Hepatocyte (in vitro differentiated cells): ENCODE results near the gene SLC35E3. TPM values are rescaled to one million over a fixed set of nuclear protein-coding genes. Genes with fewer than 3 reads are reported as not detected.

Experiments used
- DNase-seq: peaks from one replicate; pipeline ENCODE4 v3.0.0-alpha.2; 2016; ENCODE audit warnings: low spot score
- H2AFZ ChIP-seq: fragments of 200-600 bp; sonication (generic); 2 replicates; pipeline ENCODE4 v1.6.0; 2016; ENCODE audit warnings: antibody characterized with exemption, mild to moderate bottlenecking
- H3K27ac ChIP-seq: fragments of 200-600 bp; sonication (generic); 2 replicates; pipeline ENCODE4 v1.5.1; 2016; ENCODE audit warnings: mild to moderate bottlenecking
- H3K27me3 ChIP-seq: fragments of 200-600 bp; sonication (generic); 2 replicates; pipeline ENCODE4 v1.6.1; 2016
- H3K36me3 ChIP-seq: fragments of 200-600 bp; sonication (generic); replicated peaks from 2 replicates; pipeline ENCODE4 v1.5.1; 2016; ENCODE audit warnings: low read depth; ENCODE audit not compliant: insufficient read depth
- H3K4me1 ChIP-seq: fragments of 200-600 bp; sonication (generic); 2 replicates; pipeline ENCODE4 v1.5.1; 2016; ENCODE audit warnings: mild to moderate bottlenecking, moderate library complexity; ENCODE audit not compliant: insufficient read depth
- H3K4me2 ChIP-seq: fragments of 200-600 bp; sonication (generic); 2 replicates; pipeline ENCODE4 v1.6.0; 2016
- H3K4me3 ChIP-seq: fragments of 200-600 bp; sonication (generic); 2 replicates; pipeline ENCODE4 v1.5.1; 2016; ENCODE audit warnings: mild to moderate bottlenecking
- H3K79me2 ChIP-seq: fragments of 200-600 bp; sonication (generic); 2 replicates; pipeline ENCODE4 v1.6.0; 2017; ENCODE audit warnings: mild to moderate bottlenecking
- H3K9me2 ChIP-seq: fragments of 200-600 bp; sonication (generic); replicated peaks from 2 replicates; pipeline ENCODE4 v1.6.0; 2017; ENCODE audit warnings: mild to moderate bottlenecking; ENCODE audit not compliant: insufficient read depth
- H3K9me3 ChIP-seq: fragments of 200-600 bp; sonication (generic); 2 replicates; pipeline ENCODE4 v1.5.1; 2016; ENCODE audit warnings: low read depth, mild to moderate bottlenecking
- H4K20me1 ChIP-seq: fragments of 200-600 bp; sonication (generic); 2 replicates; pipeline ENCODE4 v1.6.0; 2016; ENCODE audit warnings: mild to moderate bottlenecking; ENCODE audit not compliant: insufficient read depth, poor library complexity, severe bottlenecking
- EZH2 ChIP-seq: fragments of 200-600 bp; sonication (generic); IDR thresholded peaks from 2 replicates; pipeline ENCODE4 v1.6.1; 2016; ENCODE audit warnings: antibody characterized with exemption, mild to moderate bottlenecking, borderline replicate concordance
- EZH2phosphoT487 ChIP-seq: fragments of 200-600 bp; sonication (generic); IDR thresholded peaks from one replicate; pipeline ENCODE4 v1.6.1; 2018; ENCODE audit warnings: antibody characterized with exemption, mild to moderate bottlenecking, low read depth, moderate library complexity; ENCODE audit not compliant: unreplicated experiment, severe bottlenecking
- WGBS: methylation state at CpG from one replicate; pipeline ENCODE4 v1.1.6; 2016; ENCODE audit warnings: low lambda C conversion rate; ENCODE audit errors: missing lambda C conversion rate; 5-methylcytosine and 5-hydroxymethylcytosine counted together
- polyA plus RNA-seq: library from polyadenylated mRNA; unstranded; fragments of >200 nt; fragmentation: Nextera tagmentation; extraction: Ambion mirVana; gene quantifications from 2 replicates; pipeline ENCODE4 v1.2.1, GENCODE V29; 2016
- total RNA-seq: library from RNA; depleted of rRNA; stranded (reverse); fragments of >200 nt; gene quantifications from 2 replicates; pipeline ENCODE4 v1.2.3, GENCODE V29; 2014
- TF ChIP-seq, protein P1 (sequence below): fragments of 200-600 bp; sonication (generic); IDR thresholded peaks from 2 replicates; pipeline ENCODE4 v1.5.1; 2016; ENCODE audit warnings: antibody characterized with exemption, mild to moderate bottlenecking; ENCODE audit not compliant: poor library complexity

SLC35E3 gene
- total and polyA plus RNA-seq, 2 experiments from 2014 or later, result 3.5 to 11.7 TPM

DNA sequence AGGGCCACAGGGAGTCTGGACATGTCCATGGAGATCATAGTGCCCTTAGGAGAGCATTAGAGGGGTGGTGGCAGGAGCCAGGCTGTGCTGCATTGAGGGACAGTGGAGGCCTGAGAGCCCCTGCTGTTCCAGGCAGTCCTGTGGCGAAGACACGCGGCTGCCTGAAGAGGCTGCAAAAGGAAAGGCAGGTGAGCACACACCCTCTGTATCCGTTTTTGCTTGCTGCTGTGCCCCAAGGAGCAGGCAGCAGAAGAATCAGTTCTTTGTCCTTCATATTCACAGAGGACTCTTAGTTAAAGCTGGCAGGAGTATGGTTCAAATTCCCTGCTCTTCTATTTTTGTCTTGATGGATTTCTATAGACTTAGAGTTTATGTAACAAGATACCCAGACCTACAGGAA is 4.5 kb downstream of the SLC35E3 start:
- WGBS, result 90% methylated on average over 4 of the region's 4 CpGs
- H3K4me3 ChIP-seq, result no peak overlapping the region
- peaks cover 24% of the 10 kb centered on the region for H3K79me2 ChIP-seq
- no peaks in the 10 kb centered on the region for H3K9me3 ChIP-seq
- H2AFZ ChIP-seq, result no peak overlapping the region
- no peak overlapping the region for H3K27ac ChIP-seq
- H4K20me1 ChIP-seq, result no peaks in the 10 kb centered on the region
- H3K4me1 ChIP-seq, result peaks cover 8% of the 10 kb centered on the region
- H3K9me2 ChIP-seq, result no peaks in the 10 kb centered on the region
- H3K36me3 ChIP-seq, result no peaks in the 10 kb centered on the region
- H3K27me3 ChIP-seq, result no peaks in the 10 kb centered on the region
- no peak for DNase-seq
- TF ChIP-seq EZH2 (no peak), EZH2phosphoT487 (no peak)
- TF ChIP-seq, protein P1, sequence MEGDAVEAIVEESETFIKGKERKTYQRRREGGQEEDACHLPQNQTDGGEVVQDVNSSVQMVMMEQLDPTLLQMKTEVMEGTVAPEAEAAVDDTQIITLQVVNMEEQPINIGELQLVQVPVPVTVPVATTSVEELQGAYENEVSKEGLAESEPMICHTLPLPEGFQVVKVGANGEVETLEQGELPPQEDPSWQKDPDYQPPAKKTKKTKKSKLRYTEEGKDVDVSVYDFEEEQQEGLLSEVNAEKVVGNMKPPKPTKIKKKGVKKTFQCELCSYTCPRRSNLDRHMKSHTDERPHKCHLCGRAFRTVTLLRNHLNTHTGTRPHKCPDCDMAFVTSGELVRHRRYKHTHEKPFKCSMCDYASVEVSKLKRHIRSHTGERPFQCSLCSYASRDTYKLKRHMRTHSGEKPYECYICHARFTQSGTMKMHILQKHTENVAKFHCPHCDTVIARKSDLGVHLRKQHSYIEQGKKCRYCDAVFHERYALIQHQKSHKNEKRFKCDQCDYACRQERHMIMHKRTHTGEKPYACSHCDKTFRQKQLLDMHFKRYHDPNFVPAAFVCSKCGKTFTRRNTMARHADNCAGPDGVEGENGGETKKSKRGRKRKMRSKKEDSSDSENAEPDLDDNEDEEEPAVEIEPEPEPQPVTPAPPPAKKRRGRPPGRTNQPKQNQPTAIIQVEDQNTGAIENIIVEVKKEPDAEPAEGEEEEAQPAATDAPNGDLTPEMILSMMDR, result no peak
- H3K4me2 ChIP-seq, result no peak overlapping the region

GRCh38 chr12:68755536-68756243 is 9.7 kb downstream of the SLC35E3 start:
- Histone ChIP-seq H3K27ac (no peak overlapping the region), H3K4me3 (no peak overlapping the region), H3K27me3 (no peaks in the 10 kb centered on the region), H3K9me3 (no peaks in the 10 kb centered on the region), H2AFZ (no peak overlapping the region), H3K79me2 (no peaks in the 10 kb centered on the region), H3K36me3 (no peaks in the 10 kb centered on the region), H3K9me2 (no peaks in the 10 kb centered on the region), H4K20me1 (no peaks in the 10 kb centered on the region), H3K4me1 (no peaks in the 10 kb centered on the region), H3K4me2 (no peak overlapping the region)
- 91% methylated on average over 4 of the region's 4 CpGs for WGBS
- DNase-seq, result no peak
- no peak for TF ChIP-seq EZH2
- TF ChIP-seq EZH2phosphoT487, result no peak
- TF ChIP-seq, protein P1, result no peak

DNA sequence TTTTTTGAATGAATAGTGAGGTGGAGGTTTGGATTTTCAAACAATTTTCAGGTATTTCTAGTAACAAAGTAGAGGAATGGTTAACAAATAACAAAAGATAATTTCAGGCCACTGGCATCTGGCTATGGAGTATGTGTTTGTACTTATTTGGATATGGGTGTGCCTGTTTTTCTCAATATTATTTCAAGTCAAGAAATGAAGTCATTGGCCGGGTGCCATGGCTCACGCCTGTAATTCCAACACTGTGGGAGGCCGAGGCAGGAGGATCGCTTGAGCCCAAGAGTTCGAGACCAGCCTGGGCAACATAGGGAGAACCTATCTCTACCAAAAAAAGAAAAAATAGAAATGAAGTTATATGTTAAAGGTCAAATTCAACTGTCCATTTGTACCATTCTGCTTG is 13.9 kb downstream of the SLC35E3 start:
- no peaks in the 10 kb centered on the region for H4K20me1 ChIP-seq
- no peak for DNase-seq
- H3K4me1 ChIP-seq, result no peaks in the 10 kb centered on the region
- no peaks in the 10 kb centered on the region for H3K79me2 ChIP-seq
- no peaks in the 10 kb centered on the region for H3K9me3 ChIP-seq
- TF ChIP-seq, protein P1, result no peak
- TF ChIP-seq EZH2phosphoT487, result no peak
- TF ChIP-seq EZH2, result no peak
- no peaks in the 10 kb centered on the region for H3K27me3 ChIP-seq
- no peak overlapping the region for H3K4me2 ChIP-seq
- no peak overlapping the region for H2AFZ ChIP-seq
- no peak overlapping the region for H3K4me3 ChIP-seq
- no peaks in the 10 kb centered on the region for H3K36me3 ChIP-seq
- H3K9me2 ChIP-seq, result no peaks in the 10 kb centered on the region
- 95% methylated on average over 5 of the region's 5 CpGs for WGBS
- H3K27ac ChIP-seq, result no peak overlapping the region
